Bronchial epithelial cell (primary cell): ENCODE results near the gene TAF1A. TPM values are rescaled to one million over a fixed set of nuclear protein-coding genes. Genes with fewer than 3 reads are reported as not detected.

Source experiments
- DNase-seq: peaks from one replicate; pipeline ENCODE4 v3.0.0-alpha.2; 2010; ENCODE audit warnings: low read depth
- FAIRE-seq: peaks from 2 replicates; lab custom pipeline; 2011; peaks lifted over from hg19 to GRCh38; lab: Jason Lieb, UNC
- H3K27me3 ChIP-seq: 2 replicates; pipeline ENCODE4 v1.5.1; 2011; ENCODE audit warnings: low read length; ENCODE audit not compliant: control insufficient read depth, insufficient read depth
- H3K36me3 ChIP-seq: 2 replicates; pipeline ENCODE4 v1.5.1; 2011; ENCODE audit warnings: low read length; ENCODE audit not compliant: control insufficient read depth, insufficient read depth
- H3K4me3 ChIP-seq: 2 replicates; pipeline ENCODE4 v1.5.1; 2011; ENCODE audit warnings: mild to moderate bottlenecking, low read depth, low read length, control low read depth
- total RNA-seq: library from RNA; depleted of rRNA; stranded (reverse); fragments of >200 nt; gene quantifications from 2 replicates; pipeline ENCODE4 v1.2.1, GENCODE V29; 2014
- TF ChIP-seq, protein P1 (sequence below): IDR thresholded peaks from 2 replicates; pipeline ENCODE4 v1.5.1; 2011; ENCODE audit warnings: mild to moderate bottlenecking, moderate library complexity, low read length, control low read depth, inconsistent platforms; ENCODE audit not compliant: insufficient read depth, severe bottlenecking

TAF1A gene
- 11.6 and 14.5 TPM in 2 replicates for total RNA-seq

DNA sequence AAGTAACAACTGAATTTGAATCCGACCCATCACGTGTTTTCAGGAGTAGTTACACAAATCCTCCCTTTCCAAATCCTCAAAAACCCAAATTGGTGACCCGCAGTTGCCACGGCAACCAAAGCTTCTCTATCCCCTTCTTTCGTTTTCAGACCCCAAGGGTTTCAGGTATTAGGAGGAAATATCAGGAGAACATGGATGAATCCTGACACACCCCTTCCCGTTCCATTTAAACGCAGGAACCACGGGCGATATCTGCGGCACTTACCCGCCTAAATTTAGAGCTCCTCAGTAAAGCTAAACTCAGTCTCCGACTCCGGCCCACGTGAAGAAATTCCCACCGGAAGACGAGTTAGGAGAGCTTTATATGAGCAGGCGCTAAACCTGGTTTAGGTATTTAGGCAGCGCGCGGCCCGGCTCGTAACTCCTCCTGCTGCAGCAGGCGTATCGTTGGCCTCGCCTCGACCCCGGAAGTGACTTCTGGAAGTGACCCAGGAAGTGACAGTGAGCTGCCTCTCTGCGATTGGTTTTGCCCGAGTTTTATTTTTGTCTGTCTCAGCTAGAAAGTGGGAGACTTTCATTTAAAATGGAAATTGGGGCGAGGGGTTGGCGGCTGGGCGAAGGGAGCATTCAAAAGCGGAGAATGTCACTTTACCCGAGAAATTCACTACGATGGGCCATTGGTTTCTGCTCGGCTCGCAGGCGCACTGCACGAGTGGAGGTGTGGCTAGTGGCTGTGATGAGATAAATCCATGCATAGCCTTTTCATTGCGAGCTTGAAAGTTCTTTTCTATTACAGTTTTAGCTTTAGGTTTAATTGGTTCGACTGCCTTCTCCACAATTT is at the start of gene TAF1A:
TSS of gene TAF1A (minus strand) at position 472 of the 841 bp plus-strand sequence.
- TF ChIP-seq, protein P1, sequence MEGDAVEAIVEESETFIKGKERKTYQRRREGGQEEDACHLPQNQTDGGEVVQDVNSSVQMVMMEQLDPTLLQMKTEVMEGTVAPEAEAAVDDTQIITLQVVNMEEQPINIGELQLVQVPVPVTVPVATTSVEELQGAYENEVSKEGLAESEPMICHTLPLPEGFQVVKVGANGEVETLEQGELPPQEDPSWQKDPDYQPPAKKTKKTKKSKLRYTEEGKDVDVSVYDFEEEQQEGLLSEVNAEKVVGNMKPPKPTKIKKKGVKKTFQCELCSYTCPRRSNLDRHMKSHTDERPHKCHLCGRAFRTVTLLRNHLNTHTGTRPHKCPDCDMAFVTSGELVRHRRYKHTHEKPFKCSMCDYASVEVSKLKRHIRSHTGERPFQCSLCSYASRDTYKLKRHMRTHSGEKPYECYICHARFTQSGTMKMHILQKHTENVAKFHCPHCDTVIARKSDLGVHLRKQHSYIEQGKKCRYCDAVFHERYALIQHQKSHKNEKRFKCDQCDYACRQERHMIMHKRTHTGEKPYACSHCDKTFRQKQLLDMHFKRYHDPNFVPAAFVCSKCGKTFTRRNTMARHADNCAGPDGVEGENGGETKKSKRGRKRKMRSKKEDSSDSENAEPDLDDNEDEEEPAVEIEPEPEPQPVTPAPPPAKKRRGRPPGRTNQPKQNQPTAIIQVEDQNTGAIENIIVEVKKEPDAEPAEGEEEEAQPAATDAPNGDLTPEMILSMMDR = no peak
- peak within 1 kb of the TSS; percentile 61 for H3K4me3 ChIP-seq
- H3K36me3 ChIP-seq = no peaks in the 10 kb centered on the region
- FAIRE-seq (no peak), DNase-seq (peak; percentile 72)
- no peaks in the 10 kb centered on the region for H3K27me3 ChIP-seq

DNA sequence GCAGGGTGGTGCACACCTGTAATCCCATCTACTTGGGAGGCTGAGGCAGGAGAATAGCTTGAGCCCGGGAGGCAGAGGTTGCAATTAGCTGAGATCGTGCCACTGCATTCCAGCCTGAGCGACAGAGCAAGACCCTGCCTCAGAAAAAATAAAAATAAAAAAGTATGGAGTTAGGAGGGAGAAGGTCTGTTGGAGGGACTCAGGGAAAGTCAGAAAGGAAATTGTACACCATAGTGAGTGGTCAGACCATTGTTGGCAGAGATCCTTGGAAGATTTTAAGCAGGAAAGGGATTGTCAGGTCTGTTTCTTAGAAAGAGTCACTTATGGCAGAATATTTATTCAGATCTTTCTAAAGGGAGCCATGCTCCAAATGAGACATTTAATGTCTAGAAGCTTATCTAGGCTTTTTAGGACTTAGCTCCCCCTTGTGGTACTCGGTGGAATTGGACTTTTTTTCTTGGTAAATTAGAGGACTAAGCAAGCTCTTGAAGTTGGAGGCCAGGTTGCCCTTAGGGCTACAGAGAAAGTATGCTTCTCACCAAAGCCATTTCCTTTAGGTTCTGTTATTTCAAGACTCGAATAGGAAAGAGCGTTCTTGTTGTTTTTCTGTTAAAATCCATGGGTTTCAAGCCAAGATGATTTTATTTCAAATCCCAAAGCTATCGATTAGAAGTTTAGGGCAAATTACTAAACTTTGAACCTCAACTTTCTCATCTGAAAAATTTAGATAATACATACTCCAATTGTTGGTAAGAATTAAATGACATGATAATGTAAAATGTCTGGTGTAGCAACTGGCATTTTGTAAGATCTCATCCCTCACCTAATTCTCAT is 44.7 kb upstream of the TAF1A start:
- no peak for FAIRE-seq
- TF ChIP-seq, protein P1 = peak; percentile 69
- Histone ChIP-seq H3K27me3 (no peaks in the 10 kb centered on the region), H3K36me3 (no peaks in the 10 kb centered on the region), H3K4me3 (no peak overlapping the region)
- peak; percentile 86 for DNase-seq

DNA sequence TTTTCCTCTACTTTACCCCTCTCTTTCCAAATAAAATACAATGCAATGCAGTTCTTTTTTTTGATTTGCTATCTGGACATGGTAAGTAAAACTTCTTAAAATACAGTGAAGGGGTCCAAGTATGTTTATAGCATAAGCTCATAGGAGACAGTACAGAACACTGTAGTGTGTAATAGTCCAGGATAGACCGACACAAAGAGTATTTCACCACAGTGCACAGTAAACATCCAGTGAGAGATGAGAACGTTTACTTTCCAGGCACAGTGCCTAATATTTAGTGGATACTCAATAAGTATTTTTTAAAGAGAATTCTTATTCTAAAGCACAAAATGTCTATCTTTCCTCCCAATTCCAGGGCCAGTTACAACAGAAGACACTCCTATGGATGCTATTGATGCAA is 43.0 kb upstream of the TAF1A start:
- Histone ChIP-seq H3K4me3 (no peak overlapping the region), H3K36me3 (no peaks in the 10 kb centered on the region), H3K27me3 (no peaks in the 10 kb centered on the region)
- DNase-seq (no peak), FAIRE-seq (no peak)
- TF ChIP-seq, protein P1 = no peak

DNA sequence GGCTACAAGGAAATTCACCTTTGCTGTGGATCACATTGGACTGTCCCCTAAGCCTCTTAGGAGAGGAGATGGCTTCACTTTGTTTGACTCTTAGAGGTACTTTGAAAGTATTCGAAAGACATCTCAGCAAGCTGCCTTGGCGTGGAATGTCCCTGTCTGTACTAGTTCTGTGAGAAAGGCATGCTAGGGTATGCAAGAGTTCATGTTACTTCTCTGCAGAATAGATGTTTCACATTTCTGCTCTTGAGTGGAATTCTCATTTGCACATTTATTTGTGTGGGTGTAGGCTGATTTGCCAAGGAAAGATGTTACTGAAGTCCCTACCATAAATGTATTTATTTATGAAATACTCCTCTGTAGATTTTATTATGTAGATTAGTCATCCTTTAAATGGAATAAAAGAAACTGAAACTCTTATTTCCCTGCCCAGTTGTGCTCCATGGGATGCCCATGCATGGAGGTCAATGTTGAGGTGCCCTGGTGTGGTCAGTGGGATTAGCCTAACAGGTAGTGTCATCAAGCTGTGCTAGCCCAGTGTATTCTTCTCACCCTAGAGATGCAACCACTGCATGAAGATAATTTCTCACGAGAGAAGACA is 42.0 kb upstream of the TAF1A start:
- no peak overlapping the region for H3K4me3 ChIP-seq
- FAIRE-seq (no peak), DNase-seq (no peak)
- TF ChIP-seq, protein P1 = no peak
- H3K36me3 ChIP-seq = no peaks in the 10 kb centered on the region
- H3K27me3 ChIP-seq = no peaks in the 10 kb centered on the region

DNA sequence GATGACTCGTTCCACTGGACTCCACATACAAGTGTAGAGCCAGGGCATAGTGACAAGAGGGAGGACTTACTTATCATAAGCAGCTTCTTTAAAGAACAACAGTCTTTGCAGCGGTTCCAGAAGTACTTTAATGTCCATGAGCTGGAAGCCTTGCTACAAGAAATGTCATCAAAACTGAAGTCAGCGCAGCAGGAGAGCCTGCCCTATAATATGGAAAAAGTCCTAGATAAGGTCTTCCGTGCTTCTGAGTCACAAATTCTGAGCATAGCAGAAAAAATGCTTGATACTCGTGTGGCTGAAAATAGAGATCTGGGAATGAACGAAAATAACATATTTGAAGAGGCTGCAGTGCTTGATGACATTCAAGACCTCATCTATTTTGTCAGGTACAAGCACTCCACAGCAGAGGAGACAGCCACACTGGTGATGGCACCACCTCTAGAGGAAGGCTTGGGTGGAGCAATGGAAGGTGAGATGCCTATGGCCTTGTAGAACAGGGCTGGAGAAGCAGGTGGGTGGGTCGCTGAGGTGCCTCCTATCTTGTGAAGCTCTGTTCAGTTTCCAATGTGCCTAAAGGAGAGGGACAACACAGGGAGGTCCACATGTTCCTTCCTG is 40.3 kb upstream of the TAF1A start:
- DNase-seq (no peak), FAIRE-seq (no peak)
- no peak overlapping the region for H3K4me3 ChIP-seq
- no peaks in the 10 kb centered on the region for H3K36me3 ChIP-seq
- no peaks in the 10 kb centered on the region for H3K27me3 ChIP-seq
- TF ChIP-seq, protein P1 = no peak
